OCI-LY3 (cell line): ENCODE results near the gene DENND6A.

Experiments
- H2AFZ ChIP-seq: fragments of 200-600, 300-600 bp; shearing (Covaris generic); 2 replicates; pipeline ENCODE4 v1.6.0; 2014; ENCODE audit warnings: antibody characterized with exemption, low read depth, low read length
- H3K27ac ChIP-seq: fragments of 200-600, 300-600 bp; sonication (generic); 2 replicates; pipeline ENCODE4 v1.5.1; 2014; ENCODE audit warnings: mild to moderate bottlenecking, low read length, moderate library complexity, mixed read lengths
- H3K27me3 ChIP-seq: fragments of 200-600, 300-600 bp; sonication (generic); 2 replicates; pipeline ENCODE4 v1.6.1; 2014; ENCODE audit warnings: low read depth, low read length, mixed read lengths
- H3K36me3 ChIP-seq: fragments of 200-600, 300-600 bp; sonication (generic); replicated peaks from 2 replicates; pipeline ENCODE3; 2014; ENCODE audit warnings: low read depth, low read length, mixed read lengths
- H3K4me1 ChIP-seq: fragments of 300-600, 200-600 bp; sonication (generic); 2 replicates; pipeline ENCODE4 v1.6.1; 2014; ENCODE audit warnings: low read length, mixed read lengths
- H3K4me2 ChIP-seq: fragments of 200-600, 300-600 bp; sonication (generic); 2 replicates; pipeline ENCODE4 v1.6.1; 2014; ENCODE audit warnings: low read length, mixed read lengths
- H3K4me3 ChIP-seq: fragments of 300-600, 200-600 bp; sonication (generic); 2 replicates; pipeline ENCODE4 v1.5.1; 2014; ENCODE audit warnings: antibody characterized with exemption, mild to moderate bottlenecking, low read length, moderate library complexity
- H3K79me2 ChIP-seq: fragments of 300-600, 200-600 bp; shearing (Covaris generic); 2 replicates; pipeline ENCODE4 v1.6.1; 2014; ENCODE audit warnings: mild to moderate bottlenecking, low read length, mixed read lengths
- H3K9ac ChIP-seq: fragments of 300-600, 200-600 bp; shearing (Covaris generic); 2 replicates; pipeline ENCODE4 v1.6.0; 2014; ENCODE audit warnings: mild to moderate bottlenecking, low read length, moderate library complexity
- H3K9me3 ChIP-seq: fragments of 200-600, 300-600 bp; shearing (Covaris generic); 2 replicates; pipeline ENCODE4 v1.6.1; 2014; ENCODE audit warnings: low read length, mixed read lengths; ENCODE audit not compliant: insufficient read depth
- H4K20me1 ChIP-seq: fragments of 200-600, 300-600 bp; sonication (generic); 2 replicates; pipeline ENCODE4 v1.6.1; 2016; ENCODE audit warnings: low read length, mixed read lengths; ENCODE audit not compliant: insufficient read depth
- CTCF ChIP-seq: fragments of 200-600, 300-600 bp; sonication (generic); IDR thresholded peaks from 2 replicates; pipeline ENCODE4 v1.5.1; 2014; ENCODE audit warnings: antibody characterized with exemption, low read length, low read depth
- EZH2phosphoT487 ChIP-seq: fragments of 200-600 bp; shearing (Covaris generic); IDR thresholded peaks from 2 replicates; pipeline ENCODE4 v1.6.1; 2018; ENCODE audit warnings: antibody characterized with exemption, mixed run types, low read depth

Gene DENND6A

GRCh38 chr3:57670543-57670942, 22.3 kb downstream of the DENND6A start:
- H3K4me2 ChIP-seq, result peak overlapping the region; percentile 47
- H3K4me1 ChIP-seq, result peaks cover 35% of the 10 kb centered on the region
- H3K4me3 ChIP-seq, result no peak overlapping the region
- peaks cover 2% of the 10 kb centered on the region; the same call in 1 of the 2 replicates for H4K20me1 ChIP-seq
- H2AFZ ChIP-seq, result no peak overlapping the region
- peaks cover 26% of the 10 kb centered on the region for H3K36me3 ChIP-seq
- peak overlapping the region; percentile 78 for H3K27ac ChIP-seq
- no peaks in the 10 kb centered on the region for H3K27me3 ChIP-seq
- TF ChIP-seq EZH2phosphoT487, result no peak
- no peak for TF ChIP-seq CTCF
- H3K79me2 ChIP-seq, result peaks cover 41% of the 10 kb centered on the region
- H3K9me3 ChIP-seq, result no peaks in the 10 kb centered on the region
- no peak overlapping the region for H3K9ac ChIP-seq

GRCh38 chr3:57661404-57661803, 31.5 kb downstream of the DENND6A start:
- Histone ChIP-seq H2AFZ (no peak overlapping the region), H3K27me3 (no peaks in the 10 kb centered on the region), H3K4me3 (no peak overlapping the region), H3K9ac (no peak overlapping the region), H3K27ac (no peak overlapping the region), H3K79me2 (no peaks in the 10 kb centered on the region), H3K4me2 (no peak overlapping the region), H3K36me3 (peaks cover 20% of the 10 kb centered on the region), H3K4me1 (no peaks in the 10 kb centered on the region), H4K20me1 (no peaks in the 10 kb centered on the region), H3K9me3 (no peaks in the 10 kb centered on the region)
- TF ChIP-seq EZH2phosphoT487 (no peak), CTCF (no peak)

GRCh38 chr3:57659806-57660439, 33.0 kb downstream of the DENND6A start:
- H3K4me3 ChIP-seq, result no peak overlapping the region
- H3K27ac ChIP-seq, result no peak overlapping the region
- H2AFZ ChIP-seq, result no peak overlapping the region
- H4K20me1 ChIP-seq, result no peaks in the 10 kb centered on the region
- H3K4me2 ChIP-seq, result no peak overlapping the region
- H3K36me3 ChIP-seq, result peaks cover 28% of the 10 kb centered on the region
- no peak overlapping the region for H3K9ac ChIP-seq
- TF ChIP-seq EZH2phosphoT487 (no peak), CTCF (no peak)
- H3K9me3 ChIP-seq, result no peaks in the 10 kb centered on the region
- H3K4me1 ChIP-seq, result no peaks in the 10 kb centered on the region
- no peaks in the 10 kb centered on the region for H3K79me2 ChIP-seq
- no peaks in the 10 kb centered on the region for H3K27me3 ChIP-seq

GRCh38 chr3:57659004-57659673, 33.7 kb downstream of the DENND6A start:
- Histone ChIP-seq H3K9me3 (no peaks in the 10 kb centered on the region), H3K4me1 (no peaks in the 10 kb centered on the region), H3K4me2 (no peak overlapping the region), H3K9ac (no peak overlapping the region), H3K36me3 (peaks cover 33% of the 10 kb centered on the region), H3K27ac (no peak overlapping the region), H3K4me3 (no peak overlapping the region), H3K79me2 (no peaks in the 10 kb centered on the region), H3K27me3 (no peaks in the 10 kb centered on the region), H4K20me1 (no peaks in the 10 kb centered on the region), H2AFZ (no peak overlapping the region)
- TF ChIP-seq EZH2phosphoT487 (no peak), CTCF (no peak)
